Right forelimb (tissue), 1 donor: Measurements from ENCODE around the gene GBX1.

Source experiments
- DNase-seq: peaks from one replicate; pipeline ENCODE4 v3.0.0-alpha.2; 2018

The GBX1 gene

DNA sequence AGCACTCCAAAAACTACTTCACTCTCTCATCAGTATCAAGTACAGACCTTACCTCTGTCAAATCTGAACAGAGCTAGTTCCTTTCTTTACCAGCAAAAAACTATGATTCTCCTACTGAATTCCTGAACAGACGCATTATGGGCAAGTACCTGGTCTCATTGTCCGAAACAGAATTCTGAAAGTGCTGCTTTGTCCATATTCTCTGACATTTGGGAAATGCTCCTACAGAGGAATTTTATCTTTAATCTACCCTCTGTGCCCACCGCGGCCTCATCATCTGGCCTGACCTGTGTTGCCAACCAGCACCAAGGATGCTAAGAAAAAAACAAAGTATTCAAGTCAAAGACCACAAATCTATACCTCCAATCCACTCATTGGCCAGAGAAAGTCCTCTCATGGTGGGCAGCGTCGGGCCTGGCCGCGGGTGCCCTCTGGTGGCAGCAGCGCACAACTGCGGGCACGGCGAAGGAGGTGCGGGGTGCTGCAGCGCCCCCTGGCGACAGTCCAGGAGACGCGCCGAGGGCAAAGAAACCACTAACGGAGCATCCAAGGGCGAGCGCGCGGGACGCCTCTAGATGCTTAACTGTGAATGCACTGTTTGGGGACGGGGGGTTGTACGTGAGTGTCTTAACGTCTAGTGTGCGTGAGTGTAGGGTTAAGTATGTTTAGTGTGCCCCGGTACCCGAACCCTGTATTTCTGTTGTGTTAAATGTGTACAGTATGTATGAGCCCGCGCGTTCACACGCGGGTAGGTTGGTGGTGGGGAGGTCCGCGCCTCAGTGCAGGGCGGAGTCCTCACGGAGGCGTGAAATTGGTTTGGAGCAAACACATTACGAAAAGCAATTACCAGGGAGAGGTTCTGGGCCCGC lies 5.0 kb upstream of the GBX1 start:
- DNase-seq: peak; percentile 90

DNA sequence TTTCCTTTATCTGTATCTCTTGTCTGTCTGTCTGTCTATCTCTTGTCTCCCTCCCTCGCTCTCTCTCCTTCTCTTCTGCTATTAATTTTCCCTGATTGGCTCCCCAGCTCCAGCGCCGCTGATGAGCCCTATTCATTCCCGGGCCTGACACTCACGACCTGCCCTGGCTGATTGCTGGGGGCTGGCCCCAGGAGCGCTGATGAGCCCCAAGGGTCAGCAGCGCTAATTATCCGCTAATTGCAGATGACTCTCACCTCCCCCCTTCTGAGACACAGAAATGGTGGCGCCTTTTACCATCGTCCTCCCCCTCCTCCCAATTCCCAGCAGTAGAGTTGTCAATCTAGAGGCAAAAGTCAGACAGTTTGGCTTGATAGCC lies 1.3 kb upstream of the GBX1 start:
- peak; percentile 34 for DNase-seq

DNA sequence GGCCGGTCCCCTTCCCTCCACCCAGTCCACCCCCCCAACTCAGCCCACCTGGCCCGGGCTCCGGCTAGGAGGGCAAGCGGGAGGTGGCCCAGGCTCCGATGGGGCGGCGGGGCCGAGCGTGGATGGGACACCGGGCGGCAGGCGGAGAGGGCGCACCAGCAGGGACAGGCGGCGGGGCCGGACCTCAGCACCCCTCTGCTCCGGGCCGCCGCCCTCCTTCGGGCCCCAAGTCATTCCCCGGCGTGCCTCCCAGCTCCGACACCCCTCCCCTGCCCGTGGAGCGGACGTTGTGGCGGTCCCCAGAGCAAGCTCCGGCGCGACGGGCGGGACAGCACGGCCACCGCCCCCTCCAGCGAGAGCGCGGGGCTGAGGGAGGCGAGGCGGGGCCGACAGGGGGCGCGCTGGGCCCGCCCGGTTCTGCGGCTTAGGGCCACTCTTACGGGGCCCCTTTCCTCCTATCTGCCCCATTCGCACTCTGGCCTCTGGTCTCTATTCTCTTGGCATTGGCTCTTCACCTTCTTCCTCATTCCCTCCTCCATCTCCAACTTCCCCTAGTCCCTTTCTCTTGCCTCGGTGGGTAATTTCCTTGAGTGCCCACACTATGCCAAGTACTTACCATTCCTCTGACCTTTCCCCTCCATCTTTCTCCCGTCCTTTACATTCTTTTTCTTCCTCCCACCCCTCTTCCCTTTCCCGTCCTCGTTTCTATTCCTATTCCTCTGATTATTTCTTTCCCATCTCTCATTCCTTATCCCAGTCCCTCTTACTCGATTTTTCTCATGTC lies 701 bp upstream of the GBX1 start:
- peak; percentile 55 for DNase-seq

DNA sequence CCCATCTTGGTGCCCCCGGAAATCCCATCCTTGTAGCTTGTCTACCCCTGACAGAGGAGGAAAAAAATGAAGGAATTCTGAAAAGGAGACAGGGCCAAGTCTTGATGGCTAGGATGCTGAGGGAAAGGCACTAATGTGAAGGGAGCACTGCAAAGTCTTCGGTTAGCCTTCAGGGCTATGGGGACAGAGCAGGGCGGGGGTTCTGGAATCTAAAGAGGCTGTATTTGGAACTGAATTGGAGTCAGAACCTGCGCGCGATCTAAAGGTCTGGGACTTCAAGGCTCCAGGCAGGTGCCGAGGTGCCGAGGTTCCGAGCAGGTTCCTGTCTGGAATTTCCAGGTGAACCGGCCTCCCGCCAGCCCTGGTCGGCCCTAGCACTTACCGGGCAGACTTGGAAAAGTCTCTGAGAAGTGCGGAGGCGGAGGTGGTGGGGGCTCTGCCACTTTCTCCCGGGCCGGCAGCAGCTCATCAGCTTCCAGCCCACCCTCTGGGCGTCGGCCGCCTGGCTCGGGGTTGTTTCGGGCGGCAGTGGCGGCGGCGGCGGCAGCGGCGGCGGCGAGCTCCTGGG lies 781 bp downstream of the GBX1 start:
- DNase-seq: no peak

DNA sequence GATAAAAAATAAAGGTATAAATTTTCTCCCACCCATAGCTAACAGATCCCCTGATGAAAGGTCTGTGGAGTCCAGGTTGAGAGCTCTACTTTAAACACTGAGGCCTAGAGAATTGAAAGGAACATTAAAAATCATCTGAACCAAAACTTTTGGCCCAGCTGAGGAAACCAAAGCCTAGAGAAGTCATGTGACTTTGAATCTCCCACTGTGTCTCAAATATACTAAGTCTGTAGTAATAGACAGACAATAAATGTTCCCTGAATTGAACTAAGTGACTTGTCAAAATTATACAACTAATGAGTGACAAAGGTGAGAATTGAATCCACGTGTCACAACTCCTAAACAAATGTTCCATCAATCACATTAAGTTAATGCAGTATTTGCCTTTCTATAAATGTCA lies 5.7 kb downstream of the GBX1 start:
- no peak for DNase-seq

DNA sequence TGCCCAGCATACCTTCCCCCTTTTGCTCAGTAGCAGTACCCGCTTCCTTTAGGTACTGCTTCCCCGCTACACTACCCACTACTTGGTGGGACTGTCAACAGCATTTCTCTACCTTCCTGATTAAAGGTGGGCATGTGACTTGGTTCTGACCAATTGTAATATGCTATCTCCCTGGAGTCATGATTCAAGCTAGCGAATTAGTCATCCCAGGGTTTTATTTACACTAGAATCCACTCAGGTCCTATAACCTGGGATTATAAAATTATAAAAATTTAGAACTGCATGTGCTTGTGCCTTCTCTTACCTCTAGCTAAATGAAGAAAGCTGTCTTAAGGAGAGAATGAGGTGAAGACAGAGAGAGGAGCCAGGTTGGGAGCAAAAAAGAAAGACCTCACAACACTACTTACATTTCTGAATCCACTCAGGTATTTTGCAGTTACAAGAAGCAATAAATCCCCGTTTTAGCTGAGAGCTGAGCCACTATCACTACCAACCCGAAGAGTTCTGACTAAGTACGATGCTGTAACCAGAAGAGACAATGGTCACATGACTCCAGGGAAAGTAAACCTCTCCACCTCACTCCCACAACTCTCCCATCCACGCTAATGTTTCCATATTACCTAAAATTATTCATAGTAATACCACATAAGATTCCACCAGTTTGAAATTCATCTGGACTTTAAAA lies 9.7 kb downstream of the GBX1 start:
- no peak for DNase-seq

DNA sequence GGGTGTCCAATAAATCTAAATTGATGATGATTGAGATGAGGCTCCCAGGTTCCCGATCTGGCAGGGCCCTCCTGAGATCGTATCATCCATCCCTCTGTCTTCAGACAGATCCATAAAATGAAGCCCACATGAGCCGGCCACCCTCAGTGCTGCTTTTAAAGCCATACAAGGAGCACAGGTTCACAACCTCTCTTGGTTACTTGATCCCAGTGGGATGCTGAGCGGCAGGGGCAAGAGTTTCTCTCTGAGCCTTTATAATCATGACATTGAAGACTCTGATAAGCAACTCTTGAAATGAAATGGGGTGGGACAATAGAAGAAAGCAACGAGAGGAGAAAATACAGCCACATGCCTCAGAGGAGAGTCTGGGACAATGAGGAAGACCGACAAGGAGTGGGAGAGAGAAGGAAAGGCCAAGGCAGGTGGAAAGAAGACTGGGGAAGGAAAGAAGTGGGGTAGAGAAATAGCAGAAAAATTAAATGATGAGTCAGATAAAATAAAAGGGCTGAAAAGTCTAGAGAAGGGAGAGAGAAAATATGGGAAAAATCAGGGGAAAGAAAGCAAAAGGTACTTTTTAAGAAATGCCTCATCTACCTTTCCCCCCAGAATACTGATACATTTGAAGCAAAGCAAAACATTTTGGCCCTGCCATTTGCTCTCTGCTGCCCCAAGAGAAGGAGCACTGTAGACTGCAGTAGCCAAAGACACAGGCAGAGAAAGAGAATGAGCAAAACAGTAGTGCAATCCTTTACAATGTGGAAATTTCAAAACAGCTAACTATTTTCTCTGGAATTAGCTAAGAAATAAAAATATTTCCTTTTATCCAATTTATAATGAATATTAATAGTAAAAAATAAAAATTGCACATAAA lies 14.6 kb downstream of the GBX1 start:
- no peak for DNase-seq

DNA sequence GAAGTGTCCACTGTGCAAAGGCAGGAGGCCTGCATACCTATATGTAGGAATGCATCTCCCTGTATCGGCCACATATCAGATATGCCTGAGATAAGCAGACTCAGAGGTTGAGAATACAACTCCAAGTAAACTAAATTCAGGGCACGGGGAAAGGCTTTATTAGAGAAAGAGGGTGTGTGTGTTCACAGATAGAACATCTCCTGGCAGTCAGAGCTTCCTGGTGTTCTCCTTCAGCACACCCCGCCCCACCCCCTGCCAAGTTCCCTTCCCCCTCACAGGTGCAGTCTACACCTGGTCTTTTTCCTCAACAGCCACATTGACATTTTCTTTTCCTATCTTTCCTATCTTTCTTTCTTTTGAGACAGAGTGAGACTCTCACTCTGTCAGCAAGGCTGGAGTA lies 17.1 kb downstream of the GBX1 start:
- no peak for DNase-seq

DNA sequence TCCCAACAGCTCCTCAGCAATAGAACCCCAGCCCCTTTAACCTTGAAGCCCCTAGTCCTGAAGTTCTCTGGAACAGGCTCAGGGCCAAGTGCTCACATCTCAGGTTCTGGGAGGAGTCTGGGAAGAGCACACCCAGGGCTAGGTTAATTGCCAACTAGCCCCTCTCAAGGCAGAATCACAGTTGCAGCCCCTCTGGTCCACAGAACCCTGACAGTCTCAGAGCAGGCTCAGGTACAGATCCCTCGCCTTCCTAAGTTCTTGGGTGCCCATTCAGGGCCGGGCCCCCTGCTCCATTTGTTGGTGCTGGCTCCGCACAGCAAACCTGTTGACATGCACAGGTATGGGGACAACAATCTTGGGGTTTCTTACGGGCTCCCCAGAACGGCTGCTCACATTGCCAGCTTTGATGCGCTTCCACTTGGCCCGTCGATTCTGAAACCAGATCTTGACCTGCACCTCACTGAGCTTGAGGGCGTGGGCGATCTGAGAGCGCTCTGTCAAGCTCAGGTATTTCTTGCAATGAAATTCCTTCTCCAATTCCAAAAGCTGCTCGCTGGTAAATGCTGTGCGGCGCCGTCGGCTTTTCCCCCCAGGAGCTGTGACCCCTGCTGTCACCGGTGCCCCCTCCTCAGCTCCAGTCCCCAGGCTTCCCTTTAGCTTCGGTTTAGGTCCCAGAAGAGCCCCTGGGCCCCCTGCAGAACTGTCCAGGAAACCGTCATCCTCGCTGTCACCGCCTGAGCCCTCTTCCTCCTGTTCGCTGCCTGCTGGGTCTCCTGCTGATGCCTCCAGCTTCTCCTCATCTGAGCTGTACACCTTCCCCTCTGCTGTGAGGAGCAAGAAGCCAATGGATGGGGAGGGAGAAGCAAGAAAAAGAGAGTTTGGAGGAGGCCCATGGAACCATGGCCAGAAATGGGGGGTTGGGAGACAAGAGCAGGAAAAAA lies 18.9 kb downstream of the GBX1 start:
- peak; percentile 30 for DNase-seq

DNA sequence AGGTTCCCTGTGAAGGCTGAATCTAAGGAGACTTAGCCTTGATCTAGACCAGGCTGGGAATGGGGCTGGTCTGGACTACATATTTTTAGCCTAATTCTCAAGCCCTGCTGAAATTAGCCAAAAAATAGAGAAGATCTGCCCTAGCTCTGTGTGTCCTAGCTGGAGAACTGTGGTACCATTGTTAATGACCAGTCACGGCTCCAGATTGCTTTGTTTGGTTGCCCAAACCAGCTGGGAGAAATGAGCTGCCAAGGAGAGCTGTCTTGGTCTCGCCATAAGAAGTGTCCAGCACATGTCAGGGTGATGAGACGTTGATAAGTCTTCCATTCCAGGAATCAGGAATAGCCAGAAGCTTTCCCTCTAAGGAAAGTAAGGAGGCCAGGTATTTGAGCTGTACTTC lies 20.7 kb downstream of the GBX1 start:
- DNase-seq: no peak

DNA sequence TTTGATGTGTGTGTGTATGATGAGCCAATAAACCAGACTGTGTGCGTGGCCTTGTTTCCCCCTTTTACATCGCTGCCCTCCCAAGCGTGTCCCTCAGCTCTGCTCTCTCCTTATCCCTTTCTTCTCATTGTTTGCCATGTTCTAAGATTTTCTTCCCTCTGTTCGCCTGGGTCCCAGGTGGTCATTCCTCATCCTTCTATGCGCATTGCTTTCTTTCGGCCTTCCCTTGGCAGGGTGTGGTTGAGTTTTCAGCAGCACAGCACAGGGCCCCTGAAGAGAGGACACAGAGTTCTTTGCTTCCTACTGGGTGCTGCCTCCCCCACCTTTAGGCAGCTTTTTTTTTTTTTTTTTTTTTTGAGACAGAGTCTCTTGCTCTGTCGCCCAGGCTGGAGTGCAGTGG lies 23.1 kb downstream of the GBX1 start:
- DNase-seq: no peak

DNA sequence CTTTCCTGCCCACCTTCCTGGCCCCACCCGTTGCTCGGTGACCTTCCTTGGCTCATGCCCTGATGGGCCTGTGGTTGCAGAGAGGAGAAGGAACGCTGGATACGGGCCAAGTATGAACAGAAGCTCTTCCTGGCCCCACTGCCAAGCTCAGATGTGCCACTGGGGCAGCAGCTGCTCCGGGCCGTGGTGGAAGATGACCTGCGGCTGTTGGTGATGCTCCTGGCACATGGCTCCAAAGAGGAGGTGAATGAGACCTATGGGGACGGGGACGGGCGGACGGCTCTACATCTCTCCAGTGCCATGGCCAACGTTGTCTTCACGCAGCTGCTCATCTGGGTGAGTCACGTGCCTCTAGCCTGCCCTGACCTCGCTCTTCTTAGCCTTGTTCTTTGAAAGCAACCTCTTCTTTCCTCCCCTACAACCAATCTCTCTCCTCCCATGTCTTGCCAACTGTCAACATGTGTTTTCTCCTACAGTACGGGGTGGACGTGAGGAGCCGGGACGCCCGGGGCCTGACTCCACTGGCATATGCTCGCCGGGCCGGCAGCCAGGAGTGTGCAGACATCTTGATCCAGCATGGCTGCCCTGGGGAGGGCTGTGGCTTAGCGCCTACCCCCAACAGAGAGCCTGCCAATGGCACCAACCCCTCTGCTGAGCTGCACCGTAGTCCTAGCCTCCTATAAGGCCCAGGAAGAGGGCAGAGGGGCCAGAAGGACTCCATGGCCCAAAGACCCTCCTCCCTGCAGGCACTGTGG lies 24.1 kb downstream of the GBX1 start:
- peak; percentile 46 for DNase-seq

DNA sequence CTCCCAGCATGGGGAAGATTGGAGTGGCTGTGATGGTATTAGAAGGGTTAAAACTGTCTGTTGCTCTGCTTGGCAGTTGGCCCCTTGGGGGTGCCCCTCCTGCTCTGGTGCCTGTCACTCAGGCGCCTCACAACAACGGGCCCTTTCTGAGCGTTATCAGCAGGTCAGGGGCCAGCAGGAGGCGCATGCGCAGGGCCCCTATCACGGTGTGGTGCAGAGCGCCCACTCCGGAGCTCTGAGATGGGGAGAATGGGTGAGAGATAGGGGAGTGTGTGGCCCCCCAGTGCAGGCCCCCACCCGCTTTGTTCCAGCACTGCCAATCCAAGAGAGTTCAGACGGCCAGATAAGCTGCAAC lies 24.8 kb downstream of the GBX1 start:
- DNase-seq: peak; percentile 39

DNA sequence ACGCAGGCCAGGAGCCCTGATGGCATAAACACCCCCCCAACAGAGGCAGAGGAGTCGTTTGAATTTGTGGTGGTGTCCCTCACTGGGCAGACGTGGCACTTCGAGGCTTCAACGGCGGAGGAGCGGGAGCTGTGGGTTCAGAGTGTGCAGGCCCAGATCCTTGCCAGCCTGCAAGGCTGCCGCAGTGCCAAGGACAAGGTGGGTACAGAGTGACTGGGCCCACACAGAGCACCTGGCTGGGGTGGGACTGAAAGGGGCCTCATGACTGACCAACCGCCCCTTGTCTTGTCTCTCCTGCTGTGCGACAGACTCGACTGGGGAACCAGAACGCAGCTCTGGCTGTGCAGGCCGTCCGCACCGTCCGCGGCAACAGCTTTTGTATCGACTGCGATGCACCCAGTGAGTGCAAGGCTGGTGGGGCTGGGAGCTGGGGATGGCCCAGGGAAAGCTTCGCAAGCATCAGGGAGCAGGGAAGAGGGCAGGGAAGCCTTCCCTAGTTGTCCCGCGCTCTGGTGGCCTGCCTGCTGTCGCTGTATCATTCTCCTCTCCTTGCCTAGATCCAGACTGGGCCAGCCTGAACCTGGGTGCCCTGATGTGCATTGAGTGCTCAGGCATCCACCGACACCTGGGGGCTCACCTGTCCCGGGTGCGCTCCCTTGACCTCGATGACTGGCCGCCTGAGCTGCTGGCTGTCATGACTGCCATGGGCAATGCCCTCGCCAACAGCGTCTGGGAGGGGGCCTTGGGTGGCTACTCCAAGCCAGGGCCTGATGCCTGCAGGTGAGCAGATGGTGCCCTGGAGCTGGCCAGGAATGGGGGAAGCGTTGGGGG lies 25.4 kb downstream of the GBX1 start:
- DNase-seq: peak; percentile 36

DNA sequence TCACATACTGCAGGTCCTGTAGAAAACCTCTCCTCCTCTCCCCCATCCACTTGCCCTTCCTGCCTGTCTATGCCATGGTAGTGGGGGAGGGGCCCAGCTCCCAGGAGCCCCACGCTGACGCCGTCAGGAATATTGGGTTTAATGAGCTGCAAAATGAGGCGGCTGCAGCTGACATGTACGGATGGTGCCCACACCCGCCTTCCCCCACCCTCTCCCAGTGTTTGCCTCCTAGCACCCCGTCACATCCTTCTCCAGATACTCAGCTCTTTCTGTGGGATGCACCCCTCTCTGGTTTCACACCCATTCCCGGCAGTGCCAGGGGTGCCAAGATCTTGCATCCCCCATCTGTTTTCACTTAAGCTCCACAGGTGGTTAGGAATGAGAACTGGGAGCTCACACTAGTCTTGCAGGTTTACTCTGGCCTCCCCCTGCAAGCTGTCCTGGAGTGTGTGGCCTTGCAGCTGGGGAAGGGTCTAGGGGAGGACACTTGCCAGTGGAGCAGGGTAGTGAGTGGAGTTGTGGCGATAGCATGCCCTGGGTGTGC lies 26.1 kb downstream of the GBX1 start:
- peak; percentile 34 for DNase-seq

DNA sequence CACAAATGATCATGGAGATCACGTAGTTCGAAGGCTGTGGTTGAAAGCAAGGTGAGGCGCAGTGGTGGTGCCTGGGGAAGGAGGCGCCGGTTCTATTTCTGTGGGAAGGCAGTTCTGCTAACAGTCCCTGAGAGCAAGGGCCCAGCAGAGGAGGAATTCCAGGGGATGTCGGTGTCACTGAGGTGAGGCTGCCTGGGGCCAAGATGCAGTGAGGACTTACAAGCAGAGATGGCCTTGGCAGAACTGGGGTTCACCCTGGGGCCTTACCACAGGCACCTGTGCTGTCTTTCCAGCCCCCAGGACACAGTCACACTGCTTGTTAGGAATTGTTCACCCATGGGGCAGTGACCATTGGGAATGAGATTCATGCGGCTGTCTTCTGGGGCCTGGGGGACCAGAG lies 26.7 kb downstream of the GBX1 start:
- no peak for DNase-seq

DNA sequence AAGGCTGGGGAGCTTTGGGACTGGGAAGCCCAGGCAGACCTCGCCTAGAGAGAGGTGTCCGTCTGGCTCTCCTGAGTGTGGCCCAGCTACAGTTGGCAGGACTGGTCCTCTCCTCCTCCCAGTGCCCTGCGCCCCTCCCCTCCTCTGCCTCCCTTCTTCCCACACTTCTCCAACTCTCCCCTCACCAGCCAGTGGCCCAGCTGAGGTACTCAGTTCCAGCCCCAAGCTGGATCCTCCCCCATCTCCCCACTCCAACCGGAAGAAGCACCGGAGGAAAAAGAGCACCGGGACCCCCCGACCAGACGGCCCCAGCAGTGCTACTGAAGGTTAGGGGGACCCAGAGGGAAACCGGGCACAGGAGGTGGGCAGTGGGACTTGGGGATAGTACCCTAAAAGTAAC lies 27.7 kb downstream of the GBX1 start:
- DNase-seq: no peak

DNA sequence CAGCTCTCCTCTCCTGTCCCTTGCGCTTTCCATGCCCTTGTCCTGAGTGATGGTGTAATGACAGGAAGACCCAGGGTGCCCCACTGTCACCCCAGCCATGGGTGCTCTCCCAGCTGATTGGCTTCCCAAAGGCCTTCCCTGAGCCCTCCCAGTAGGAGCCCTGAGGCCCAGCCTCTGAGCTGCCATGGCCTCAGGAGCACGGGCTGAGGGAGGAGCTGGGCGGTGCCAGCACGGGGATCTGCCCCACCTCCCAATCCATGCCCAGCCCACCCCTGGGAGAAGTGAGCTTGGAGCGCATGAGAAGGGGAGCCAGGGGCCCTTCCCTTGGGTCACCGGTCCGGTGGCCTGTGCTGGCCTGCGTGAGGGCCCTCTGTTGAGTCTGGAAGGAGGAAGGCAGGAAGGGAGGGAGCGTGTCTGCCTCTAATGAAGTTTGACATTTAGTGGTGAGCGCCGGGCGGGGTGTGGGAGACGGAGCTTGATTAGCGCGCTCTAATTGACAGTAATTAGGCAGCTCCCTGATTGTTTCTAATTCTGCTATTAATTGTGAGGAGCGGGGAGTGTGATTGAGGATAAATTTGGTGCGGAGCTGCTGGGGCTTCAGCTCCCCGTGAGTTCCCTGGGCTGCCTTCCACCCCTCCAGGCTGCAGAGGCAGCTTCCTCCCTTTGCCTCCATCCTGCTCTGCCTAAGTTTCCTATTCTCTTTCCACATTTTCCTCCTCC lies 28.3 kb downstream of the GBX1 start:
- no peak for DNase-seq
